Measurements from ENCODE around the gene SULT1A1. TPM values are rescaled to one million over a fixed set of nuclear protein-coding genes. Genes with fewer than 3 reads are reported as not detected.

The SULT1A1 gene
- total and polyA plus RNA-seq, 2 of the 8 experiments (the other 6 are each of a cell fraction or from before 2014, with no cell fraction given) = 2.1 to 4.0 TPM

GRCh38 chr16:28604186-28604565 lies 5.7 kb downstream of the SULT1A1 start:
- POLR2A ChIA-PET (ENCODE audit: partially characterized antibody) = interaction anchor here (1.3 kb wide), 1 partner anchor 12 kb away, joined by 3 read pairs; no protein-coding TSS in a partner anchor
- Histone ChIP-seq H3K36me3 (ENCODE audit: control insufficient read depth in 2 of 4, insufficient read depth in 4 of 4, low read length in 3 of 4) (no peaks in the 10 kb centered on the region), H3K56ac (replicated peaks; ENCODE audit: insufficient read length, low read depth, low read length) (no peak overlapping the region), H3K4me2 (ENCODE audit: insufficient read depth in 1 of 2, low read depth in 2 of 2, low read length in 2 of 2) (no peak overlapping the region), H4K5ac (ENCODE audit: insufficient read length, low read depth, low read length) (no peak overlapping the region), H2AK5ac (ENCODE audit: low read depth, low read length) (no peak overlapping the region), H3K4me3 (ENCODE audit: extremely low read depth in 1 of 4, insufficient read depth in 2 of 4, low read depth in 3 of 4, low read length in 4 of 4) (no peak overlapping the region), H4K91ac (replicated peaks; ENCODE audit: insufficient read length, low read length) (no peak overlapping the region), H3K27me3 (replicated peaks in 1 of 4; ENCODE audit: control insufficient read depth in 3 of 4, extremely low read depth in 1 of 4, insufficient read depth in 3 of 4, low read length in 3 of 4) (no peaks in the 10 kb centered on the region), H2BK20ac (ENCODE audit: low read length) (no peak overlapping the region), H4K20me1 (replicated peaks in 1 of 2; ENCODE audit: control insufficient read depth in 1 of 2, insufficient read depth in 2 of 2, low read length in 2 of 2) (no peaks in the 10 kb centered on the region), H3K23me2 (ENCODE audit: low read depth, low read length) (no peaks in the 10 kb centered on the region), H2BK12ac (ENCODE audit: low read depth, low read length) (no peak overlapping the region), H3K79me2 (ENCODE audit: control insufficient read depth in 1 of 2, insufficient read depth in 2 of 2, low read length in 2 of 2) (no peaks in the 10 kb centered on the region), H3K18ac (ENCODE audit: extremely low read depth, low read length) (no peak overlapping the region), H3K27ac (ENCODE audit: low read depth, low read length) (no peak overlapping the region), H3K79me1 (ENCODE audit: low read depth, low read length) (no peaks in the 10 kb centered on the region), H3K23ac (ENCODE audit: insufficient read length) (no peak overlapping the region), H3K9me3 (ENCODE audit: insufficient read depth in 2 of 2, low read depth in 1 of 2, low read length in 1 of 2) (no peaks in the 10 kb centered on the region), H3K14ac (ENCODE audit: insufficient read length) (no peak overlapping the region), H2BK120ac (replicated peaks; ENCODE audit: low read depth, low read length) (no peak overlapping the region), H2BK5ac (ENCODE audit: low read depth, low read length) (no peak overlapping the region), H2BK15ac (ENCODE audit: low read length) (no peak overlapping the region), H3K4me1 (replicated peaks in 1 of 4; ENCODE audit: control insufficient read depth in 3 of 4, insufficient read depth in 4 of 4, low read length in 3 of 4) (peaks cover 0 to 3% (median 1%) of the 10 kb centered on the region in 4 experiments; a peak in 2 of 7 replicates), H4K8ac (ENCODE audit: extremely low read depth, insufficient read depth, low read length) (peak overlapping the region; percentile 5; the same call in 1 of the 2 replicates), H3K4ac (replicated peaks; ENCODE audit: insufficient read length, low read depth, low read length) (no peak overlapping the region), H2AFZ (ENCODE audit: low read length) (no peak overlapping the region), H3K9ac (replicated peaks in 1 of 4; ENCODE audit: extremely low read depth in 1 of 4, low read depth in 3 of 4, low read length in 3 of 4) (no peak overlapping the region)
- TF ChIP-seq EP300 (IDR thresholded peaks at IDR 0.05; ENCODE audit: borderline replicate concordance in 1 of 2, low read depth in 2 of 2, low read length in 2 of 2) = no peak
- TF ChIP-seq PHF8 (conservative IDR thresholded peaks at IDR 0.05; ENCODE audit: low read depth, low read length) = no peak
- TF ChIP-seq CHD1 (IDR thresholded peaks at IDR 0.05; ENCODE audit: low read depth, low read length) = no peak
- no peak for TF ChIP-seq EZH2 (IDR thresholded peaks at IDR 0.05; ENCODE audit: low read depth, low read length, severe bottlenecking)
- CTCF ChIA-PET (ENCODE audit: partially characterized antibody) = interaction anchor here (0.9 to 2.0 kb wide), 4 partner anchors 12 to 286 kb away, joined by 3 to 7 read pairs (median 3); no protein-coding TSS in a partner anchor
- FAIRE-seq (no peak), DNase-seq (ENCODE audit: low read depth in 1 of 2, low spot score in 2 of 2) (no peak)
- WGBS, 2 experiments (ENCODE audit: extremely low coverage in 1 of 2, insufficient coverage in 1 of 2, insufficient read length in 1 of 2, insufficient replicate concordance in 2 of 2, low coverage in 1 of 2, low lambda C conversion rate in 2 of 2, missing lambda C conversion rate in 1 of 2) = 79% methylated on average over 7 of the region's 8 CpGs; no CpG with 5 or more reads in 1 of the 2 experiments

Data from H1 (cell line).